Liver (tissue), 9 donors: ENCODE measurements around the gene SMAD1. TPM values are rescaled to one million over a fixed set of nuclear protein-coding genes. Genes with fewer than 3 reads are reported as not detected.

Experiments
- DNase-seq: peaks from one replicate; pipeline ENCODE4 v3.0.0-alpha.2; 2017; ENCODE audit warnings: low spot score
- H3K27ac ChIP-seq, 2 donors: one replicate each; pipeline ENCODE4 v1.7.0; 2013; ENCODE audit warnings: inconsistent platforms in 2 of 2, low read length in 2 of 2, control low read depth in 1 of 2, low read depth in 1 of 2, mild to moderate bottlenecking in 1 of 2
- H3K27me3 ChIP-seq, 4 donors: one replicate each; pipeline versions ENCODE4 v1.6.1 to v1.7.0; 2013; ENCODE audit warnings: low read length in 3 of 4, inconsistent platforms in 1 of 4, mild to moderate bottlenecking in 1 of 4, moderate library complexity in 1 of 4; ENCODE audit not compliant: control insufficient read depth in 4 of 4, insufficient read depth in 4 of 4
- H3K36me3 ChIP-seq, 4 donors: one replicate each; pipeline versions ENCODE4 v1.6.1 to v1.7.0; 2013; ENCODE audit warnings: low read length in 3 of 4, mild to moderate bottlenecking in 3 of 4, low read depth in 1 of 4, moderate library complexity in 1 of 4; ENCODE audit not compliant: control insufficient read depth in 4 of 4, insufficient read depth in 3 of 4
- H3K4me1 ChIP-seq, 4 donors: one replicate each; pipeline versions ENCODE4 v1.6.1 to v1.7.0; 2013; ENCODE audit warnings: low read length in 3 of 4, mild to moderate bottlenecking in 3 of 4, moderate library complexity in 1 of 4; ENCODE audit not compliant: control insufficient read depth in 4 of 4, insufficient read depth in 4 of 4
- H3K4me3 ChIP-seq, 3 donors: one replicate each; pipeline versions ENCODE4 v1.6.1 to v1.7.0; 2013; ENCODE audit warnings: low read length in 3 of 3, control low read depth in 1 of 3, low read depth in 1 of 3, mild to moderate bottlenecking in 1 of 3
- H3K9ac ChIP-seq, 2 donors: one replicate each; pipeline ENCODE4 v1.7.0; 2013; ENCODE audit warnings: low read length in 2 of 2, mild to moderate bottlenecking in 2 of 2, moderate library complexity in 2 of 2, control low read depth in 1 of 2, low read depth in 1 of 2
- H3K9me3 ChIP-seq, 4 donors: one replicate each; pipeline versions ENCODE4 v1.6.1 to v1.7.0; 2013; ENCODE audit warnings: low read length in 3 of 4; ENCODE audit not compliant: control insufficient read depth in 4 of 4
- ATF3 ChIP-seq: IDR thresholded peaks from 2 replicates; pipeline ENCODE4 v1.6.1; 2016; ENCODE audit warnings: antibody characterized with exemption
- CTCF ChIP-seq: fragments of 150-350 bp; IDR thresholded peaks from 2 replicates; pipeline ENCODE4 v1.5.1; 2017; ENCODE audit warnings: improper control_type of control experiment, low read depth, low read length; ENCODE audit not compliant: missing input control
- EGR1 ChIP-seq, 2 donors: IDR thresholded peaks; 2 replicates each; pipeline ENCODE4 v1.6.1; 2016 to 2018; ENCODE audit warnings: antibody characterized with exemption in 2 of 2, low read depth in 2 of 2
- FOXA1 ChIP-seq: IDR thresholded peaks from 2 replicates; pipeline ENCODE4 v1.6.1; 2016; ENCODE audit warnings: antibody characterized with exemption
- FOXA2 ChIP-seq: IDR thresholded peaks from 2 replicates; pipeline ENCODE4 v1.6.1; 2016; ENCODE audit warnings: antibody characterized with exemption
- GABPA ChIP-seq, 2 donors: IDR thresholded peaks in 1 of 2; conservative IDR thresholded peaks in 1 of 2; 2 replicates each; pipeline ENCODE4 v1.6.1; 2016; ENCODE audit warnings: antibody characterized with exemption in 2 of 2, mild to moderate bottlenecking in 1 of 2, moderate library complexity in 1 of 2
- HNF4A ChIP-seq, 2 donors: conservative IDR thresholded peaks; 2 replicates each; pipeline ENCODE4 v1.6.1; 2016; ENCODE audit warnings: antibody characterized with exemption in 2 of 2, mild to moderate bottlenecking in 2 of 2
- JUND ChIP-seq, 2 donors: IDR thresholded peaks; 2 replicates each; pipeline ENCODE4 v1.6.1; 2016; ENCODE audit warnings: antibody characterized with exemption in 2 of 2
- MAX ChIP-seq: IDR thresholded peaks from 2 replicates; pipeline ENCODE4 v1.6.1; 2016; ENCODE audit warnings: antibody characterized with exemption
- NR2F2 ChIP-seq: IDR thresholded peaks from 2 replicates; pipeline ENCODE4 v1.6.1; 2016; ENCODE audit warnings: antibody characterized with exemption
- RAD21 ChIP-seq, 2 donors: IDR thresholded peaks; 2 replicates each; pipeline ENCODE4 v1.6.1; 2016; ENCODE audit warnings: antibody characterized with exemption in 2 of 2, mild to moderate bottlenecking in 2 of 2
- REST ChIP-seq: IDR thresholded peaks from 2 replicates; pipeline ENCODE4 v1.6.1; 2016; ENCODE audit warnings: antibody characterized with exemption, mild to moderate bottlenecking
- SP1 ChIP-seq: IDR thresholded peaks from 2 replicates; pipeline ENCODE4 v1.6.1; 2018; ENCODE audit warnings: antibody characterized with exemption, mild to moderate bottlenecking
- TAF1 ChIP-seq: conservative IDR thresholded peaks from 2 replicates; pipeline ENCODE4 v1.6.1; 2016; ENCODE audit warnings: antibody characterized with exemption, mild to moderate bottlenecking
- YY1 ChIP-seq: IDR thresholded peaks from 2 replicates; pipeline ENCODE4 v1.6.1; 2016; ENCODE audit warnings: antibody characterized with exemption, mild to moderate bottlenecking
- ZBTB33 ChIP-seq: IDR thresholded peaks from 2 replicates; pipeline ENCODE4 v1.6.1; 2016; ENCODE audit warnings: antibody characterized with exemption
- WGBS: extraction: QIAGEN DNeasy Blood & Tissue Kit; methylation state at CpG from one replicate; pipeline ENCODE4 v1.1.7; 2013; 5-methylcytosine and 5-hydroxymethylcytosine counted together
- polyA plus RNA-seq, 2 donors: library from polyadenylated mRNA; stranded (reverse) in 1 of 2; unstranded in 1 of 2; fragments of 200-250 nt in 1 of 2; fragments of >200 nt in 1 of 2; fragmentation: Nextera tagmentation in 1 of 2; extraction: Ambion mirVana in 1 of 2; gene quantifications; one replicate each; pipeline versions ENCODE4 v1.2.1 to v1.2.3, GENCODE V29; 2013 to 2015
- total RNA-seq, 2 donors: library from RNA; depleted of rRNA; stranded (reverse); fragments of >200 nt; gene quantifications; one replicate each; pipeline ENCODE4 v1.2.3, GENCODE V29; 2014
- donor health status: healthy.
- donor health status: healthy.
- donor health status: healthy.
- donor health status: healthy.
- donor health status: healthy.

SMAD1 gene
- total and polyA plus RNA-seq, 4 donors = 6.3 to 43.8 (median 14.6) TPM

- WGBS = 67% methylated on average over 2 of the region's 2 CpGs
- no peak overlapping the region for H3K4me3 ChIP-seq
- H3K4me1 ChIP-seq = peaks cover 2 to 14% (median 6%) of the 10 kb centered on the region in 4 donors
- H3K36me3 ChIP-seq = peaks cover 0 to 2% (median 0%) of the 10 kb centered on the region in 4 donors
- TF ChIP-seq MAX (no peak), HNF4A (conservative IDR thresholded peaks at IDR 0.05) (no peak), EGR1 (IDR thresholded peaks at IDR 0.05; ENCODE audit: low read depth in 2 of 2) (no peak), NR2F2 (no peak), ATF3 (no peak)
- no peak overlapping the region for H3K9ac ChIP-seq
- H3K9me3 ChIP-seq = no peaks in the 10 kb centered on the region
- H3K27ac ChIP-seq = no peak overlapping the region
- H3K27me3 ChIP-seq = no peaks in the 10 kb centered on the region
- DNase-seq = no peak
Observed at GRCh38 chr4:145524552-145524951, 42.9 kb downstream of the SMAD1 start.

- H3K9ac ChIP-seq = no peak overlapping the region
- no peak overlapping the region for H3K4me3 ChIP-seq
- H3K27ac ChIP-seq = no peak overlapping the region
- H3K27me3 ChIP-seq = no peaks in the 10 kb centered on the region
- H3K4me1 ChIP-seq = peaks cover 2 to 14% (median 7%) of the 10 kb centered on the region in 4 donors
- TF ChIP-seq SP1 = no peak
- no peak for TF ChIP-seq RAD21 (IDR thresholded peaks at IDR 0.05)
- no peak for TF ChIP-seq TAF1
- TF ChIP-seq CTCF = no peak
- no peak for TF ChIP-seq YY1
- TF ChIP-seq JUND (IDR thresholded peaks at IDR 0.05) = no peak
- no peak for TF ChIP-seq NR2F2
- TF ChIP-seq FOXA2 = no peak
- no peak for TF ChIP-seq FOXA1
- TF ChIP-seq ZBTB33 = no peak
- TF ChIP-seq GABPA (IDR thresholded peaks at IDR 0.05 in 1 of 2, conservative IDR thresholded peaks at IDR 0.05 in 1 of 2) = no peak
- TF ChIP-seq REST = no peak
- no peak for TF ChIP-seq MAX
- no peaks in the 10 kb centered on the region for H3K9me3 ChIP-seq
- WGBS = 74% methylated on average over 1 of the region's 1 CpG
- peaks cover 0 to 3% (median under 1%) of the 10 kb centered on the region in 4 donors for H3K36me3 ChIP-seq
- no peak for DNase-seq
Observed at GRCh38 chr4:145525291-145525740, 43.7 kb downstream of the SMAD1 start.
